Stimulated activated effector memory CD8-positive, alpha-beta T cell treated with anti-CD3 and anti-CD28 coated beads, Interleukin-12 subunit alpha, Interleukin-12 subunit beta, amount 100 ng/mL, for 72 hours (primary cell): ENCODE data around the gene TMEM63A.
"Not testable (repeated sequence)": the region's sequence is repeated elsewhere in the genome, so short reads cannot be mapped to it uniquely, and the experiment has no call there.

Experiments
- ATAC-seq: fragments of 150-1000 bp; cut with Tn5 transposase; 2 replicates; pipeline ENCODE4 v1.10.0; 2021
- DNase-seq, 2 donors: peaks; one replicate each; pipeline ENCODE4 v3.0.0; 2021 to 2022; ENCODE audit warnings: low spot score in 2 of 2
- H3K27ac Mint-ChIP-seq: one replicate; pipeline ENCODE4 v1.8.0; 2022; ENCODE audit warnings: mild to moderate bottlenecking, mixed read lengths
- H3K36me3 Mint-ChIP-seq: one replicate; pipeline ENCODE4 v1.8.0; 2022; ENCODE audit warnings: mild to moderate bottlenecking, mixed read lengths
- H3K4me1 Mint-ChIP-seq: one replicate; pipeline ENCODE4 v1.8.0; 2022; ENCODE audit warnings: mixed read lengths
- H3K4me3 Mint-ChIP-seq: one replicate; pipeline ENCODE4 v1.8.0; 2022; ENCODE audit warnings: mild to moderate bottlenecking, mixed read lengths
- H3K9me3 Mint-ChIP-seq: one replicate; pipeline ENCODE4 v1.8.0; 2022; ENCODE audit warnings: mixed read lengths

TMEM63A gene

GRCh38 chr1:225849925-225850324 lies 32.3 kb downstream of the TMEM63A start:
- Mint-ChIP-seq H3K36me3 (peaks cover 81% of the 10 kb centered on the region), H3K4me3 (peak overlapping the region; percentile 41), H3K27ac (peak overlapping the region; percentile 92), H3K4me1 (peaks cover 86% of the 10 kb centered on the region), H3K9me3 (no peaks in the 10 kb centered on the region)
- DNase-seq (peak in 1 of 2 donors; percentile 33), ATAC-seq (peak; percentile 59)

DNA sequence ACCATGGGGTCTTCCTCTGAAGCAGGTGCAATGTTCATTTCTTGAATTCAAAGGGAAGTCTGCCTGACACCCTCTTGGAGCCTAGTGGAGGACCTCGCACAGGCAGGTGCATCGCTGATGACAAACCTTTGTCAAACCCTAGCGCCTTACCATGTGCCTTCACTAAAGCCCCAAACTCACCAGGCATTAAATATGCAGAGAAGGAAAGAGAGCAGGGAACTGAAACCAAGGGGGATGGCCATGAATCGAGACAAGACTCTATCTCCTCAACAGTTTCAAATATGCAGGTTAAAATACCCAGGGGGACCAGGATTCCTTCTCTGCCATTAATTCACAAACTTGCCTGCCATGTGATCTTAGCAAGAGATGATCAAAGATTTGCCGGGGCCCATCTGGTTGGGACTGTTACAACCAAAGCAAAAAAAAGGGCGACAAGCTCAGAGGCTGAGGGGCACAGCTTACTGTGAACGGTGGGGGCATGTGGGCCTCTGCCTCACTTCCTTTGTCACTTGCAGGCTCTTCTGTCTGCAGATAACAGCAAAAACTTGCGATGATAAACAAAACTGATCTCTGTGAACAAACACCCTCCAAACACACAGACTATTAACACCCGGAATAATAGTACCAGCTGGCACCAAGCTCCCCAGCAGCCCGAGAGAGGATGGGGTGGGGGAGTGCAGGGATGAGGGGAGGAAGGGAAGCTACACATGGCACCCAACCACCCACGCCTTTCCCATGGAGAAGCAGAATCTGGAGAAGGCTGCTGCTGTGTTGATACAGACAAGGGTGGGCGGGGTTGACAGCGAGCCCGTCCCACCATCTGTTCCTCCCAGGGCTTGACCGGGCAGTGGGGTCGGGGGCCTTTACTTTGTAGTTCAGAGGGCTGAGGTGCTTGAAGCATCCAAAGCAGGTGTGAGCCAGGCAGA lies 33.9 kb downstream of the TMEM63A start:
- peaks cover 70% of the 10 kb centered on the region for H3K4me1 Mint-ChIP-seq
- H3K4me3 Mint-ChIP-seq: peak overlapping the region; percentile 36
- peak overlapping the region; percentile 92 for H3K27ac Mint-ChIP-seq
- no peaks in the 10 kb centered on the region for H3K9me3 Mint-ChIP-seq
- DNase-seq (no peak), ATAC-seq (peak; percentile 35)
- peaks cover 75% of the 10 kb centered on the region for H3K36me3 Mint-ChIP-seq

DNA sequence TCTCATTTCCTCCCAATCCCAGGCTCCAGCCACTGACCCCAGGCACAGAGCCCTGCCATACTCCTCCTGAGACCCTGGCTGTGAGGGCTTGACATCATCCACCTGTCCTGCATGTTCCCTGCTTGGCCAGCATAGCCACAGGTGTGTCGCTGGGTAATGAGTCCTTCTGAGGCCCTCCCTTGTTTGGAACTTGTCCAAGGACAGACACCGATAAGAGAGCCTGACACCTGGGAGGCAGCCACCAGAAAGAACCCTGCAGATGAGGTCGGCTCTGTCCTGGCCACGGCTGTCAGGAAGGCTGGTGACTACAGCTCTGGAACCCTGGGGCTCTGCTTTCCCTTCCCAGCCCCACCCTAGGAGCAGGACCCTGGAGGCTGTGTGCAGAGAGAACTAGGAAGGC lies 34.6 kb downstream of the TMEM63A start:
- ATAC-seq (no peak), DNase-seq (no peak)
- Mint-ChIP-seq H3K4me3 (peak overlapping the region; percentile 36), H3K9me3 (no peaks in the 10 kb centered on the region), H3K4me1 (peaks cover 64% of the 10 kb centered on the region), H3K36me3 (peaks cover 74% of the 10 kb centered on the region), H3K27ac (peak overlapping the region; percentile 92)

DNA sequence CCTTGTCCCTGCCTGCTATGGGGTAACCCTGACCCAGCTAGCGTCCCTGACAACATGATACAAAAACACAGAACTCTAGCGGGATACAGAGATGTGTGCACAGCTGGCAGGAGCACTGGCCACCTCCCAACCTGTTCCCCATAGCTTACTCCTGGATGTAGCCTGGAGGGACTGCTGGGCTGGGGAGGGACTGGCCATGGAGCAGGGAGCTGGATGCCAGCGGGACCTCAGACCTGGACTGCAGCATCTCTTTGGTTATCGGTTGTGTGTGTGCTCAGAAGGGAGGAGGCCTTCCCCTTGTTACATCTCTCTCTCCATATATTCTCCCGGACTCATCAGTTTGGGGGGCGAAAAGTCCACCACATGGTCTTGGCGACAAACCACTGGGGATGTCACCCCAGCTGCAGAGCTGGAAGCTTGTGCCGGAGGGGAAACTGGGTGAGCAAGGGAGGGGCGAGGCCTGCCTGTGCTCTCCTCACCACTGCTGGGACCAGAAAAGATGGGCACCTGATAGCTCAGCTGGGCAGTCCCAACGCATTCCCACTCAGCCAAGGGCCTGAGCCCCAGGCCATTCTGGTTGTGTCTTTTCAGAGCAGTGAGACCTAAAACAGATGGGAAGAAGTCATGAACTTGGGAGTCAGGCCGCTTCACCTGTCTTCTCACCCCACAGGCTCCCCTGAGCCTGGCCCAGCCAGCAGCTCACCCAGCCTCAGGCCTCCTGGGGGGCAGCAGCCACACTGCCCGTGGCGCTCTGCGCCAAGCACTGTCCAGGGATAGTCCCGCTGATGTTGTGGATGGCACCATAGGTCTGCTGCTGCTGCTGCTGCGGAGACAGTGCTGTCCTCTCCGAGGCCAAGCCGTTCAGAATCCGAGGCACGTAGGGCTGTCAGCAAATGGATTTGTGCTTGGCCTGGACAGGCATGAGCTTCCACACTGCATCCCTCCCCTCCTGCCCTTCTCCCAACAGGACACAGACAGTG lies 35.6 kb downstream of the TMEM63A start:
- Mint-ChIP-seq H3K36me3 (peaks cover 64% of the 10 kb centered on the region), H3K4me3 (no peak overlapping the region), H3K27ac (peak overlapping the region; percentile 65), H3K4me1 (peaks cover 62% of the 10 kb centered on the region), H3K9me3 (no peaks in the 10 kb centered on the region)
- ATAC-seq: no peak
- no peak for DNase-seq

DNA sequence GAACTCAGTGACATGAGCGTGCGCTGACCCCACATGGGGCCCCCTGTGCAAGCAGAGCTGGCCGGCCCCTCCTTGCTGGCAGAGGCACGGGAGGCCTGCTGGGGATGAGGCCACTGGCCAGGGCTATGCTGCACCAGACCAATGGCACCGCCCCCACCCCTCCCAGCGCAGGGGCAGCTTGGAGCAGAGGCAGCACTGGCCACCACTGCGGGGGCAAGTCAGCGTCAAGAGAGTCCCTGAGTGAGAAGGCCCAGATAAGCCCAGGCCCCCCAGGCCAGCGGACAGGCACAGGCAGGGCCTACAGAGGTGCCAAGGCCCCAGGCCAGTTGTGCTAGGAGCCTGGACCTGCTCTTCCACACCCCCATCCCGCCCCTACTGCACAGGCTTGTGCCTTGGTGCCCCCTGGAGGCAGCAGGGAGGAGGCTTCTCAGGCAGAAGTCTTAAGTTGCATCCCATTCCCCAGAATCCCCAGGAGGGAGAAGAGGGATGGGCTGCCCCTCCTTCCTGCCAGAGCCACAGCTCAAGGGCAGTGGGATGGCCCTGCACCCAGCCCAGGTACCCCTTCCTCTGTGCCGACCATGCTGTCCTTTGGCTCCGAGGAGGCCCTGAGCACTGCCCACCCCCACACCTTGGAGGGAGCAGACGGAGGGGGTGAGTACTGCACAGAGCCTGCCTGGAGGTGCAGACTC lies 36.5 kb downstream of the TMEM63A start:
- Mint-ChIP-seq H3K9me3 (no peaks in the 10 kb centered on the region), H3K27ac (peak overlapping the region; percentile 65), H3K36me3 (peaks cover 55% of the 10 kb centered on the region), H3K4me1 (peaks cover 54% of the 10 kb centered on the region), H3K4me3 (no peak overlapping the region)
- ATAC-seq (no peak), DNase-seq (no peak)

DNA sequence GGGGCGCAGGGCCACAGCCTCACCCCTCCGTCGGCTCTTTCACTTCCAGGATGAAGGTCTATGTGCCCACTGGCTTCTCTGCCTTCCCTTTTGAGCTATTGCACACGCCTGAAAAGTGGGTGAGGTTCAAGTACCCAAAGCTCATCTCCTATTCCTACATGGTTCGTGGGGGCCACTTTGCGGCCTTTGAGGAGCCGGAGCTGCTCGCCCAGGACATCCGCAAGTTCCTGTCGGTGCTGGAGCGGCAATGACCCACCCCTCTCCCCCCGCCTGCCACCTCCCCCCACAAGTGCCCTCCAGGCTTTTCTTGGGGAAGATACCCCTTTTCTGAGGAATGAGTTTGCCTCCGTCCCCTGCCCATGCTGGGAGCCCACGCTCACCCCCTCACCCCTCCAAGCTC lies 37.1 kb downstream of the TMEM63A start:
- H3K27ac Mint-ChIP-seq: no peak overlapping the region
- no peak for ATAC-seq
- H3K9me3 Mint-ChIP-seq: no peaks in the 10 kb centered on the region
- no peak overlapping the region for H3K4me3 Mint-ChIP-seq
- DNase-seq: no peak
- H3K4me1 Mint-ChIP-seq: peaks cover 49% of the 10 kb centered on the region
- peaks cover 49% of the 10 kb centered on the region for H3K36me3 Mint-ChIP-seq

DNA sequence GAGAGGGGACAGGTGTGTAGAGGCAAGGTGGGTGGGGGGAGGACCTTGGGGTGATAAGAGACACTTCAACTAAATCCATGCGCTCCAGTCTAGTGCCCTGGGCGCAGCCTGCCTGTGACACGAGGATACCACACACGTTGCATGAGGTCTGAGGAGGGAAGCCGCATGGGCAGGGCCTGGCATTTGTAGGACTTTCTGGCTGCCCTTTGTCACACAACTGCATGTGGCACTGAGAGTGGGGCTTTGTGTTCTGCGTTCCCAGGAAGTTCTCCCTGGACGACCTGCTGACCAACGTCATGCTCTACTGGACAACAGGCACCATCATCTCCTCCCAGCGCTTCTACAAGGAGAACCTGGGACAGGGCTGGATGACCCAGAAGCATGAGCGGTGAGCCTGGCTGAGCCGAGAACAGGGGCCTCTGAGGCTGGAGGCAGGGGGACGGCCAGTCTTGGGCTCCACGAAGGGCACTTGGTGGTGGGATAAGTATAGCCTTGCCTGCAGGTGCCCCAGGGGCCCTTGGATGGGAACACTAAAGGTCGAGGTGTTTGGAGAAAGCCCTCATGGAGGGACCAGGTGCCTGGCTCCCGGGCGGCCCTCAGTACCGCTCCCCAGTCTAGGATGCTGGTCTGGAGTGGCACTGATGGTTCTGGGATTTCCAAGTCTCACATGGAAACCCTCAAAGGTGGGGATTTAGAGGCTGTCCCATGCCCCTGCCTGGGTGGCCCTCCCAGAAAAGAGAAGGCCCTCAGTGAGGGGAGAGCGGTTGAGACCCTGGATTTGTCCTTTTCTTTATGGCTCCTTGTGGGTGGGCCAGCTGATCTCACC lies 37.7 kb downstream of the TMEM63A start:
- peaks cover 43% of the 10 kb centered on the region for H3K36me3 Mint-ChIP-seq
- DNase-seq: no peak
- ATAC-seq: no peak
- H3K27ac Mint-ChIP-seq: peak overlapping the region; percentile 79
- H3K4me3 Mint-ChIP-seq: no peak overlapping the region
- peaks cover 43% of the 10 kb centered on the region for H3K4me1 Mint-ChIP-seq
- no peaks in the 10 kb centered on the region for H3K9me3 Mint-ChIP-seq

- H3K4me3 Mint-ChIP-seq: no peak overlapping the region
- ATAC-seq (no peak), DNase-seq (no peak)
- H3K4me1 Mint-ChIP-seq: peaks cover 33% of the 10 kb centered on the region
- no peaks in the 10 kb centered on the region for H3K9me3 Mint-ChIP-seq
- peaks cover 41% of the 10 kb centered on the region for H3K36me3 Mint-ChIP-seq
- H3K27ac Mint-ChIP-seq: peak overlapping the region; percentile 79
Measured at GRCh38 chr1:225843426-225843795, 38.8 kb downstream of the TMEM63A start.

- H3K27ac Mint-ChIP-seq: peak overlapping the region; percentile 79
- no peaks in the 10 kb centered on the region for H3K9me3 Mint-ChIP-seq
- peaks cover 36% of the 10 kb centered on the region for H3K36me3 Mint-ChIP-seq
- H3K4me1 Mint-ChIP-seq: peaks cover 28% of the 10 kb centered on the region
- ATAC-seq: no peak
- no peak overlapping the region for H3K4me3 Mint-ChIP-seq
- DNase-seq: no peak
Measured at GRCh38 chr1:225842788-225843425, 39.3 kb downstream of the TMEM63A start.

- DNase-seq (no peak), ATAC-seq (peak; percentile 63)
- Mint-ChIP-seq H3K4me1 (peaks cover 19% of the 10 kb centered on the region), H3K36me3 (peaks cover 31% of the 10 kb centered on the region), H3K27ac (peak overlapping the region; percentile 79), H3K4me3 (no peak overlapping the region), H3K9me3 (no peaks in the 10 kb centered on the region)
Measured at GRCh38 chr1:225842074-225842473, 40.1 kb downstream of the TMEM63A start.

DNA sequence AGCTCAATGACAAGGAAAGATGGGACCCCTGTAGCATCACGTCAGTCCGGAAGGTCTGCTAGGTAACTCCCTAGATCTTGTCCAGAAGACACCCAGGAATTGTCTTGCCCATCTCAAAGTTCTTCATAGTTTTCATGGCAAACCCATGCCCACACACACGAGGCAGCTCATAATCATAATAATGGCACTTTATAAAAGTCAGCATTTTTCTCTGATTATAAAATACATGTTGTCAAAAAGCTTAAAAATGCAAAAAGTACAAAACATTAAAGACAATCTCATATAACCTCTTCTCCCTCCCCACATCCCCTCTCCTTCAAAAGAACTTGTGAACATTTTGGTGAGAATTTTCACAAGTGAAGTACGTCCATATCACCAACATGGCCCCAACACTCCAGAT lies 41.5 kb downstream of the TMEM63A start:
- Mint-ChIP-seq H3K36me3 (peaks cover 20% of the 10 kb centered on the region), H3K4me1 (peaks cover 9% of the 10 kb centered on the region), H3K27ac (peak overlapping the region; percentile 86), H3K9me3 (no peaks in the 10 kb centered on the region), H3K4me3 (no peak overlapping the region)
- no peak for ATAC-seq
- no peak for DNase-seq

GRCh38 chr1:225840223-225840610 lies 42.0 kb downstream of the TMEM63A start:
- no peak overlapping the region for H3K4me3 Mint-ChIP-seq
- H3K36me3 Mint-ChIP-seq: peaks cover 15% of the 10 kb centered on the region
- DNase-seq (no peak), ATAC-seq (no peak)
- H3K27ac Mint-ChIP-seq: peak overlapping the region; percentile 86
- peaks cover 8% of the 10 kb centered on the region for H3K4me1 Mint-ChIP-seq
- no peaks in the 10 kb centered on the region for H3K9me3 Mint-ChIP-seq

- ATAC-seq (no peak), DNase-seq (no peak)
- Mint-ChIP-seq H3K27ac (peak overlapping the region; percentile 46), H3K9me3 (no peaks in the 10 kb centered on the region), H3K4me1 (peaks cover 8% of the 10 kb centered on the region), H3K36me3 (peaks cover 6% of the 10 kb centered on the region), H3K4me3 (no peak overlapping the region)
Measured at GRCh38 chr1:225838793-225839192, 43.4 kb downstream of the TMEM63A start.

- not testable (repeated sequence) for ATAC-seq, H3K36me3 Mint-ChIP-seq, H3K4me1 Mint-ChIP-seq, H3K27ac Mint-ChIP-seq, H3K9me3 Mint-ChIP-seq, H3K4me3 Mint-ChIP-seq, DNase-seq
Measured at GRCh38 chr1:225836296-225836695, 45.9 kb downstream of the TMEM63A start.
